Measurements from ENCODE around the gene HORMAD1. TPM values are rescaled to one million over a fixed set of nuclear protein-coding genes. Genes with fewer than 3 reads are reported as not detected.
"Not testable (repeated sequence)": the region's sequence is repeated elsewhere in the genome, so short reads cannot be mapped to it uniquely, and the experiment has no call there.

Gene HORMAD1
- polyA plus RNA-seq (2013): 0.16 TPM

GRCh38 chr1:150720703-150721102 lies at the start of gene HORMAD1:
Gene HORMAD1 (minus strand): TSS chr1:150720895. CDS start chr1:150719505, 1,390 bp downstream.
- H3K4me1 ChIP-seq (ENCODE audit: control extremely low read depth in 1 of 4, control insufficient read depth in 4 of 4, insufficient read depth in 4 of 4, low read length in 3 of 4): no peaks in the 10 kb centered on the region
- ChIA-PET CTCF (interaction anchor here (1.6 kb wide), 1 partner anchor 28 kb away, joined by 3 read pairs; no protein-coding TSS in a partner anchor), POLR2A (no interaction called here)
- over 99% methylated on average over 20 of the region's 24 CpGs for WGBS (ENCODE audit: insufficient coverage)
- H3K36me3 ChIP-seq (ENCODE audit: control insufficient read depth in 4 of 4, insufficient read depth in 4 of 4, low read length in 3 of 4): no peaks in the 10 kb centered on the region
- peaks cover 0 to 2% (median 0%) of the 10 kb centered on the region in 5 experiments for H3K9me3 ChIP-seq (ENCODE audit: control extremely low read depth in 1 of 5, control insufficient read depth in 4 of 5, insufficient read depth in 2 of 5, low read depth in 1 of 5, low read length in 4 of 5)
- no peaks in the 10 kb centered on the region for H3K27me3 ChIP-seq (replicated peaks in 2 of 5; ENCODE audit: control insufficient read depth in 4 of 5, insufficient read depth in 5 of 5, low read length in 4 of 5)
- H3K27ac ChIP-seq (ENCODE audit: insufficient read depth in 1 of 2, low read depth in 1 of 2, low read length in 2 of 2, poor library complexity in 1 of 2, severe bottlenecking in 2 of 2): no peak within 1 kb of the TSS
- no peak for DNase-seq
- H3K4me3 ChIP-seq (ENCODE audit: control insufficient read depth in 1 of 7, extremely low read depth in 1 of 7, insufficient read depth in 4 of 7, low read depth in 2 of 7, low read length in 6 of 7): no peak within 1 kb of the TSS

GRCh38 chr1:150767704-150768103 lies 47.0 kb upstream of the HORMAD1 start:
- H3K27me3 ChIP-seq (replicated peaks in 2 of 5; ENCODE audit: control insufficient read depth in 4 of 5, insufficient read depth in 5 of 5, low read length in 4 of 5); DNase-seq; H3K4me3 ChIP-seq (ENCODE audit: control insufficient read depth in 1 of 7, extremely low read depth in 1 of 7, insufficient read depth in 4 of 7, low read depth in 2 of 7, low read length in 6 of 7); H3K36me3 ChIP-seq (ENCODE audit: control insufficient read depth in 4 of 4, insufficient read depth in 4 of 4, low read length in 3 of 4); CTCF ChIA-PET; H3K27ac ChIP-seq (ENCODE audit: insufficient read depth in 1 of 2, low read depth in 1 of 2, low read length in 2 of 2, poor library complexity in 1 of 2, severe bottlenecking in 2 of 2); H3K9me3 ChIP-seq (ENCODE audit: control extremely low read depth in 1 of 5, control insufficient read depth in 4 of 5, insufficient read depth in 2 of 5, low read depth in 1 of 5, low read length in 4 of 5); POLR2A ChIA-PET: not testable (repeated sequence)
- WGBS (ENCODE audit: insufficient coverage): 0% methylated on average over 1 of the region's 1 CpG
- peaks cover 16 to 26% (median 20%) of the 10 kb centered on the region in 4 experiments for H3K4me1 ChIP-seq (ENCODE audit: control extremely low read depth in 1 of 4, control insufficient read depth in 4 of 4, insufficient read depth in 4 of 4, low read length in 3 of 4)

GRCh38 chr1:150765977-150766301 lies 45.2 kb upstream of the HORMAD1 start:
- POLR2A ChIA-PET: interaction anchor here (0.6 kb wide), 1 partner anchor 188 kb away, joined by 4 read pairs; no protein-coding TSS in a partner anchor
- Histone ChIP-seq H3K27ac (ENCODE audit: insufficient read depth in 1 of 2, low read depth in 1 of 2, low read length in 2 of 2, poor library complexity in 1 of 2, severe bottlenecking in 2 of 2) (peak overlapping the region; percentile 90 to 98), H3K4me1 (ENCODE audit: control extremely low read depth in 1 of 4, control insufficient read depth in 4 of 4, insufficient read depth in 4 of 4, low read length in 3 of 4) (peaks cover 14 to 28% (median 19%) of the 10 kb centered on the region in 4 experiments)

GRCh38 chr1:150765296-150765976 lies 44.7 kb upstream of the HORMAD1 start, which contains the start of gene CTSS:
Gene CTSS (minus strand): TSS chr1:150765778. CDS start chr1:150764763, 1,015 bp downstream.
- POLR2A ChIA-PET: interaction anchor here (0.5 to 0.7 kb wide), 4 partner anchors 8 to 246 kb away, joined by 3 to 5 read pairs (median 4); no protein-coding TSS in a partner anchor
- CTCF ChIA-PET: interaction anchor here (1.0 to 1.3 kb wide), 3 partner anchors 23 to 68 kb away, joined by 3 to 4 read pairs (median 4); partner anchors contain the start of gene GOLPH3L
- DNase-seq: peak; percentile 77 to 92 (median 87)
- H3K27me3 ChIP-seq (replicated peaks in 2 of 5; ENCODE audit: control insufficient read depth in 4 of 5, insufficient read depth in 5 of 5, low read length in 4 of 5): no peaks in the 10 kb centered on the region
- peaks cover 0 to 5% (median 0%) of the 10 kb centered on the region in 4 experiments for H3K36me3 ChIP-seq (ENCODE audit: control insufficient read depth in 4 of 4, insufficient read depth in 4 of 4, low read length in 3 of 4)
- peaks cover 11 to 26% (median 18%) of the 10 kb centered on the region in 4 experiments for H3K4me1 ChIP-seq (ENCODE audit: control extremely low read depth in 1 of 4, control insufficient read depth in 4 of 4, insufficient read depth in 4 of 4, low read length in 3 of 4)
- H3K4me3 ChIP-seq (ENCODE audit: control insufficient read depth in 1 of 7, extremely low read depth in 1 of 7, insufficient read depth in 4 of 7, low read depth in 2 of 7, low read length in 6 of 7): peak within 1 kb of the TSS in 6 of 7 experiments; percentile 76 to 98 (median 79)
- H3K9me3 ChIP-seq (ENCODE audit: control extremely low read depth in 1 of 5, control insufficient read depth in 4 of 5, insufficient read depth in 2 of 5, low read depth in 1 of 5, low read length in 4 of 5): no peaks in the 10 kb centered on the region
- peak within 1 kb of the TSS; percentile 90 to 98 for H3K27ac ChIP-seq (ENCODE audit: insufficient read depth in 1 of 2, low read depth in 1 of 2, low read length in 2 of 2, poor library complexity in 1 of 2, severe bottlenecking in 2 of 2)
- WGBS (ENCODE audit: insufficient coverage): 0% methylated on average over 4 of the region's 4 CpGs

More at GRCh38 chr1:150765977-150766301, 45.2 kb upstream of the HORMAD1 start:
- peak in 1 of 3 donors; percentile 25 for DNase-seq
- CTCF ChIA-PET: interaction anchor here (1.2 to 1.3 kb wide), 2 partner anchors 22 to 69 kb away, joined by 4 read pairs; partner anchors contain the start of gene GOLPH3L
- H3K9me3 ChIP-seq (ENCODE audit: control extremely low read depth in 1 of 5, control insufficient read depth in 4 of 5, insufficient read depth in 2 of 5, low read depth in 1 of 5, low read length in 4 of 5); H3K27me3 ChIP-seq (replicated peaks in 2 of 5; ENCODE audit: control insufficient read depth in 4 of 5, insufficient read depth in 5 of 5, low read length in 4 of 5); H3K36me3 ChIP-seq (ENCODE audit: control insufficient read depth in 4 of 4, insufficient read depth in 4 of 4, low read length in 3 of 4): not testable (repeated sequence)
- peak overlapping the region in 6 of 7 experiments; percentile 76 to 98 (median 79) for H3K4me3 ChIP-seq (ENCODE audit: control insufficient read depth in 1 of 7, extremely low read depth in 1 of 7, insufficient read depth in 4 of 7, low read depth in 2 of 7, low read length in 6 of 7)
- WGBS (ENCODE audit: insufficient coverage): 43% methylated on average over 1 of the region's 1 CpG

- Histone ChIP-seq H3K27me3 (replicated peaks in 2 of 5; ENCODE audit: control insufficient read depth in 4 of 5, insufficient read depth in 5 of 5, low read length in 4 of 5) (no peaks in the 10 kb centered on the region), H3K36me3 (ENCODE audit: control insufficient read depth in 4 of 4, insufficient read depth in 4 of 4, low read length in 3 of 4) (peaks cover 0 to 7% (median 2%) of the 10 kb centered on the region in 4 experiments), H3K27ac (ENCODE audit: insufficient read depth in 1 of 2, low read depth in 1 of 2, low read length in 2 of 2, poor library complexity in 1 of 2, severe bottlenecking in 2 of 2) (peak overlapping the region; percentile 90 to 98), H3K4me3 (ENCODE audit: control insufficient read depth in 1 of 7, extremely low read depth in 1 of 7, insufficient read depth in 4 of 7, low read depth in 2 of 7, low read length in 6 of 7) (peak overlapping the region in 6 of 7 experiments; percentile 76 to 98 (median 79)), H3K9me3 (ENCODE audit: control extremely low read depth in 1 of 5, control insufficient read depth in 4 of 5, insufficient read depth in 2 of 5, low read depth in 1 of 5, low read length in 4 of 5) (no peaks in the 10 kb centered on the region), H3K4me1 (ENCODE audit: control extremely low read depth in 1 of 4, control insufficient read depth in 4 of 4, insufficient read depth in 4 of 4, low read length in 3 of 4) (peaks cover 11 to 33% (median 21%) of the 10 kb centered on the region in 4 experiments)
- POLR2A ChIA-PET: interaction anchor here (0.5 to 1.2 kb wide), 3 partner anchors 9 to 91 kb away, joined by 3 to 4 read pairs (median 3); no protein-coding TSS in a partner anchor
- CTCF ChIA-PET: interaction anchor here (1.0 kb wide), 2 partner anchors 12 to 49 kb away, joined by 3 read pairs; no protein-coding TSS in a partner anchor
- DNase-seq: peak in 2 of 3 donors; percentile 44 to 56
- 75% methylated on average over 1 of the region's 2 CpGs for WGBS (ENCODE audit: insufficient coverage)
Measured at GRCh38 chr1:150764617-150765101, 44.0 kb upstream of the HORMAD1 start.

- H3K4me3 ChIP-seq (ENCODE audit: control insufficient read depth in 1 of 7, extremely low read depth in 1 of 7, insufficient read depth in 4 of 7, low read depth in 2 of 7, low read length in 6 of 7): peak overlapping the region in 1 of 7 experiments; percentile 20
- H3K4me1 ChIP-seq (ENCODE audit: control extremely low read depth in 1 of 4, control insufficient read depth in 4 of 4, insufficient read depth in 4 of 4, low read length in 3 of 4): peaks cover 11 to 35% (median 21%) of the 10 kb centered on the region in 4 experiments
- CTCF ChIA-PET: interaction anchor here (1.1 to 1.4 kb wide), 2 partner anchors 47 to 96 kb away, joined by 3 to 4 read pairs; no protein-coding TSS in a partner anchor
- peaks cover 0 to 12% (median 7%) of the 10 kb centered on the region in 4 experiments for H3K36me3 ChIP-seq (ENCODE audit: control insufficient read depth in 4 of 4, insufficient read depth in 4 of 4, low read length in 3 of 4)
- no peaks in the 10 kb centered on the region for H3K9me3 ChIP-seq (ENCODE audit: control extremely low read depth in 1 of 5, control insufficient read depth in 4 of 5, insufficient read depth in 2 of 5, low read depth in 1 of 5, low read length in 4 of 5)
- POLR2A ChIA-PET: no interaction called here
- no peaks in the 10 kb centered on the region for H3K27me3 ChIP-seq (replicated peaks in 2 of 5; ENCODE audit: control insufficient read depth in 4 of 5, insufficient read depth in 5 of 5, low read length in 4 of 5)
- H3K27ac ChIP-seq (ENCODE audit: insufficient read depth in 1 of 2, low read depth in 1 of 2, low read length in 2 of 2, poor library complexity in 1 of 2, severe bottlenecking in 2 of 2): no peak overlapping the region
- WGBS (ENCODE audit: insufficient coverage): 100% methylated on average over 1 of the region's 3 CpGs
- DNase-seq: no peak
Measured at GRCh38 chr1:150763018-150763417, 42.3 kb upstream of the HORMAD1 start.
